Measurements from ENCODE around the gene ATP2B2. TPM values are rescaled to one million over a fixed set of nuclear protein-coding genes. Genes with fewer than 3 reads are reported as not detected.

Gene ATP2B2
- total RNA-seq, 2 experiments from 2014 or later = 0.06 TPM; not detected in 1

- ChIA-PET CTCF (ENCODE audit: unreplicated experiment) (no interaction called here), POLR2A (interaction anchor here (1.1 kb wide), 1 partner anchor 16 kb away, joined by 4 read pairs; no protein-coding TSS in a partner anchor)
- TF ChIP-seq EZH2phosphoT487 (IDR thresholded peaks at IDR 0.05; ENCODE audit: borderline replicate concordance, low read depth, low read length) = no peak
- TF ChIP-seq CTCF (conservative IDR thresholded peaks at IDR 0.05; ENCODE audit: low read length) = no peak
- Histone ChIP-seq H3K9me2 (ENCODE audit: insufficient read depth, low read length) (no peaks in the 10 kb centered on the region), H3K36me3 (ENCODE audit: insufficient read depth, low read length) (no peaks in the 10 kb centered on the region), H3K9me3 (ENCODE audit: low read length) (no peaks in the 10 kb centered on the region), H3K4me1 (ENCODE audit: insufficient read depth, low read length, poor library complexity, severe bottlenecking) (no peaks in the 10 kb centered on the region), H2AFZ (ENCODE audit: low read length) (no peak overlapping the region), H3K4me3 (ENCODE audit: low read depth, low read length, poor library complexity, severe bottlenecking) (no peak overlapping the region), H3K4me2 (ENCODE audit: low read length) (no peak overlapping the region), H3K27ac (ENCODE audit: low read depth, low read length, poor library complexity, severe bottlenecking) (no peak overlapping the region), H3K79me2 (ENCODE audit: insufficient read depth, low read depth, low read length) (no peaks in the 10 kb centered on the region), H4K20me1 (ENCODE audit: insufficient read depth, low read length) (no peaks in the 10 kb centered on the region)
- no peak for DNase-seq (ENCODE audit: low spot score)
- BruUV-seq (replicated peaks) = no TSS peak
- intact Hi-C loops (cut with micrococcal nuclease; ENCODE audit: unreplicated experiment) = no loop called here
Measured at GRCh38 chr3:10496121-10496863, 9.1 kb downstream of the ATP2B2 start.

DNA sequence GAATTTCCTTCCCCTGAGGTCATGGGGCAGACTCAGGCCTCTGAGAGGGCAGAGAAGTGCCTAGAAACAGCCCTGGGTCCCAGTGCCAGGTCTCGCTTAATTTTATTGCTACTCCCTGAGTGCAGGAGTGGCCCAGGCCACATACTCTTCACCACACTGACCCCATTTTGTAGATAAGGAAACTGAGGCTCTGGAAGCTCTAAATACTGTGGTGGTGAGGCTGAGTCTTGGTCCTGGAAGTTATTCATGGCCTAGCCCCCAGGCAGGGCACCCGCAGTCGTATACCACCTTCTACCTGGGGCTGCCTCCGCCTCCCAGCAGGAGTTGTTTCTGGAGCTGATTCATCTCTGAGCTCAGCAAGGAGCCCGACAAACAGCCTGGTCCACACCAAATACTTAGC, 9.8 kb downstream of the ATP2B2 start:
- no peaks in the 10 kb centered on the region for H3K4me1 ChIP-seq (ENCODE audit: insufficient read depth, low read length, poor library complexity, severe bottlenecking)
- no peak for DNase-seq (ENCODE audit: low spot score)
- TF ChIP-seq EZH2phosphoT487 (IDR thresholded peaks at IDR 0.05; ENCODE audit: borderline replicate concordance, low read depth, low read length) (no peak), CTCF (conservative IDR thresholded peaks at IDR 0.05; ENCODE audit: low read length) (no peak)

DNA sequence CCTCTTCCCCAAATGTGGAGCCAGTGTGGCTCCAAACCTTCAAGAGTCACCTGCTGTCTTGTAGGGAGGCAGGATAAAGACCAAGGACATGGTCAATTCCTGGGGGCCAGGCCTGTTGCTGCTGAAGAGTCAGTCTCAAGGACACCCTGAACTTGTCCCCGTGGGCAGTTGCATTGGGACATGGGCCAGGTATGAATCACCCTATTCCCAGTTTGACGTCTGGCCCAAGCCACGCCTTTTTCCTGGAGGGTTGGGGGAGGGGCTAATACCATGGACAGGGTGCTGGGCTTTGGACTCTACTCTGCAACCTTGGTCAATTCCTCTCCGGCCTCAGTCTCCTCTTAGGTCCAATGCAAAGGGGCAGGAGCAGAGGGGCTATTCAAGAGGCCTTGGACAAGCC, 10.4 kb downstream of the ATP2B2 start:
- Histone ChIP-seq H3K36me3 (ENCODE audit: insufficient read depth, low read length) (no peaks in the 10 kb centered on the region), H3K4me2 (ENCODE audit: low read length) (no peak overlapping the region), H2AFZ (ENCODE audit: low read length) (no peak overlapping the region), H3K4me3 (ENCODE audit: low read depth, low read length, poor library complexity, severe bottlenecking) (no peak overlapping the region), H4K20me1 (ENCODE audit: insufficient read depth, low read length) (no peaks in the 10 kb centered on the region), H3K79me2 (ENCODE audit: insufficient read depth, low read depth, low read length) (no peaks in the 10 kb centered on the region), H3K9me3 (ENCODE audit: low read length) (no peaks in the 10 kb centered on the region), H3K27ac (ENCODE audit: low read depth, low read length, poor library complexity, severe bottlenecking) (no peak overlapping the region), H3K4me1 (ENCODE audit: insufficient read depth, low read length, poor library complexity, severe bottlenecking) (no peaks in the 10 kb centered on the region), H3K9me2 (ENCODE audit: insufficient read depth, low read length) (no peaks in the 10 kb centered on the region)
- TF ChIP-seq CTCF (conservative IDR thresholded peaks at IDR 0.05; ENCODE audit: low read length) = no peak
- TF ChIP-seq EZH2phosphoT487 (IDR thresholded peaks at IDR 0.05; ENCODE audit: borderline replicate concordance, low read depth, low read length) = no peak
- no TSS peak for BruUV-seq (replicated peaks)
- POLR2A ChIA-PET = no interaction called here
- intact Hi-C loops (cut with micrococcal nuclease; ENCODE audit: unreplicated experiment) = no loop called here
- DNase-seq (ENCODE audit: low spot score) = no peak
- CTCF ChIA-PET (ENCODE audit: unreplicated experiment) = no interaction called here

More for the DNA sequence above, 9.8 kb downstream of the ATP2B2 start:
- H3K36me3 ChIP-seq (ENCODE audit: insufficient read depth, low read length) = no peaks in the 10 kb centered on the region
- CTCF ChIA-PET (ENCODE audit: unreplicated experiment) = no interaction called here
- BruUV-seq (replicated peaks) = no TSS peak
- no peaks in the 10 kb centered on the region for H4K20me1 ChIP-seq (ENCODE audit: insufficient read depth, low read length)
- H3K4me3 ChIP-seq (ENCODE audit: low read depth, low read length, poor library complexity, severe bottlenecking) = no peak overlapping the region
- no peak overlapping the region for H2AFZ ChIP-seq (ENCODE audit: low read length)
- H3K9me2 ChIP-seq (ENCODE audit: insufficient read depth, low read length) = no peaks in the 10 kb centered on the region
- no peak overlapping the region for H3K4me2 ChIP-seq (ENCODE audit: low read length)
- no peaks in the 10 kb centered on the region for H3K9me3 ChIP-seq (ENCODE audit: low read length)
- no peaks in the 10 kb centered on the region for H3K79me2 ChIP-seq (ENCODE audit: insufficient read depth, low read depth, low read length)
- intact Hi-C loops (cut with micrococcal nuclease; ENCODE audit: unreplicated experiment) = no loop called here
- POLR2A ChIA-PET = interaction anchor here (1.1 kb wide), 1 partner anchor 17 kb away, joined by 4 read pairs; no protein-coding TSS in a partner anchor
- H3K27ac ChIP-seq (ENCODE audit: low read depth, low read length, poor library complexity, severe bottlenecking) = no peak overlapping the region
